CD4-positive, alpha-beta T cell treated with Interleukin-4 for 1 hour (primary cell): Measurements from ENCODE around the gene MAS1.

ENCODE experiments used
- DNase-seq, 2 donors: peaks; one replicate each; pipeline ENCODE4 v3.0.0-alpha.2; 2020 to 2022

The MAS1 gene

DNA sequence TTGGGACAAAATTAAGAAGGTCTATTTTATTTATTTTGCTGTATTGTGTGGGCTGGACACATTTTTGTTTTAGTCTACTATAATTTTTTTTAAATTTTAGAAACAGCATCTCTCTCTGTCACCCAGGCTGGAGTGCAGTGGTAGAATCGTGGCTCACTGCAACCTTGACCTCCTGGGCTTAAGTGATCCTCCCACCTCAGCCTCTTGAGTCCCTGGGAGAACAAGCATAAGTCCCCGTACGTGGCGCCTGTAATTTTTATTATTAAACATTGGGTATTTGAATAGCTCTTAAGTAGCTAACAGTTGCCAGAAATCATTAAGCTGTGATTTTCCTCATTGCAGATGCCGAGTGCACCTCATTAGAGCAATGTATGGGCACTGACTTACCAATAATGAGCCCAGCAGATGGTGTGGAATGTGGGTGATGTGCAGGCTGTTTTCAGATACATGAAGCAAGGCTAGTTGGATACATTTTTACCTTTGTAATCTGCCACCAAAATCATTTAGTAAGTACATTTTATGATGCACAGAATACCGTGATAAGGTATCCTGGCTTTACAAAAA lies 10.3 kb upstream of the MAS1 start:
- no peak for DNase-seq

DNA sequence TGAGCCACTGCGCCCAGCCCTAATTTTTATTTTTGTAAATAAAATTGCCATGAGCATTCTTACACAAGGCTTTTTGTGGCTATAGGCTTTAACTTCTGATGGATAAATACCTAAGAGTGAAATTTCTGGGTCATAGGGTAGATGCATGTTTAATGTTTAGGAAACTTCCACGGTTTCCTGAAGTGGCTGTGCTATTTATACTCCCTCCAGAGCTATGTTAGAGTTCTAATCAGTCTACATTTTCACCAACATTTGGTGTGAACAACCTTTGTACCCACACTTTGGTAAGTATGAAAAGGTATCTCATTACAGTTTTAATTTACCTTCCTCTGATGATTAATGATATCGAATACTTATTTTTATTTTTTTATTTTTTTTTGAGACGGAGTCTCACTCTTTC lies 6.1 kb upstream of the MAS1 start:
- no peak for DNase-seq

DNA sequence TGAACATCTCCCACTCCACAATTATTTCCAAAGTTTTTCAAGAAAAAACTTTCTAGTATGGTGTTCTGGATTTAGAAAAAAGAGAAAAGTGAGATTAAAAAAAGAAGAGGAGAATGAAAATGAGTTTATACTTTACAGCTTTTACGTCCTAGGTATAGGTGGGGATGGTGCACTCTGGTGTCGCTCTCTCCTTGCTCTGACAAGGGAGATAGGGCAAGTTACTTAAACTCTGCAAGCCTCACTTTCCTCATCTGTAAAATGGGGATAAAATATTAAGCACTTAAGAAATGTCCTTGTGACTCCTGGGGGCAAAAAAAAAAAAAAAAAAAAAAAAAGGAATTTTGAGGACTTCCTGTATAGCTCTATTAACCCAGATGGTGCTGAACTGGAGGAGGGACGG lies 4.5 kb upstream of the MAS1 start:
- no peak for DNase-seq

DNA sequence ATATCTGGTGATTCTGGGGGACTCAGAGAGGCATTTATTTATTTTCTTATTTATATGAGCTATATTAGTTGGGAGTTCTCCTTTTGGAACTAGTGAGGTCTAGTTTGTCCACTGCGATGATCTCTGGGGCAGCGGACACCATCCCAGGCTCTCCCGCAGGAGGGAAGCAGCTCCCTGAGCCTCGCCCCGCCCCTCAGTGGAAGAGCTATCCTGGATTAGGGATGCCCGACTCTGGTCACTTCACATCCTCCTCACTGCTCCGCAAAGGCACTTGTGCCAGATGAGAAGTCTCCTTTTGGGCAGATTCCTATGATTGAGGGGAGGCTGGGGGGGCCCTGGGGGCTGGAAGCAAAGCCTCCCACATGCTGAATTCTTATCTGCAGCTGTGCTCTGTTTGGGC lies 3.6 kb upstream of the MAS1 start:
- no peak for DNase-seq

DNA sequence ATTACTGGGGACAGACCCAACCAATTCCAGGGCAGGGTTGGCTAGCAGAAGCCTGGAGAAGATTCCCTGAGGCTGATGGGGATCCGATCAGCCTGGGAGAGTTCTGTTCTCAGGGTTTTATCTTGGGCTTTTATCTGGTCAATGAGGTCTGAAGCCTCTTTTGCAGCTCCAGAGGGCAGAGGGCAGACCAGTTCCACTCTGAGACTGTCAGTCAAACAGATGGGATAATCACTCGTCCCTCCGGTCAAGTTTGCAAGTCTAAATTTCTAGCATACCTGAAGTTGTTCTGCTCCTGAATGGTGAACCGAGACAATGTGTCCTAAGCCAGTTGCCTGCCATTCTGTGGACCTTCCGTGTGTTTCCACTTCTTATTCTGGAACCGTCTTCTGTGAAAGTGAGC lies 3.0 kb upstream of the MAS1 start:
- DNase-seq = no peak

DNA sequence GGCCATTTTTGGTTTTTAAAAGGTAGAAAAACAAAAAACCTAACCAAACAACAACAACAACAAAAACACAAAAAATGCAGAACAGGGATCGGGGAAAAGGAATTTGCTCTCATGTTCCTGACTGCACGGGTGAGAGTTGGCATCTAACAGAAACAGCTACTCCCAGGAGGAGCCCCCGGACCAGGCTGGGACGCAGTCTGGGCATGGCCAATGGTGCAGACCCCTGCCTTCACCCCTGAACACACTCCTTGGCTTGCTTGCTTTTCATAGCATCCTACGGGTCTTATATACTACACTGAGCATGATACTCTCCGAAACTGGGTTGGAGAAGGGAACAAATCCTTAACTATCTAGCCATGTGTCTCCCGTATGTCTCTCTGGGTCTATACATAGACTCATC lies 587 bp upstream of the MAS1 start:
- DNase-seq = no peak

DNA sequence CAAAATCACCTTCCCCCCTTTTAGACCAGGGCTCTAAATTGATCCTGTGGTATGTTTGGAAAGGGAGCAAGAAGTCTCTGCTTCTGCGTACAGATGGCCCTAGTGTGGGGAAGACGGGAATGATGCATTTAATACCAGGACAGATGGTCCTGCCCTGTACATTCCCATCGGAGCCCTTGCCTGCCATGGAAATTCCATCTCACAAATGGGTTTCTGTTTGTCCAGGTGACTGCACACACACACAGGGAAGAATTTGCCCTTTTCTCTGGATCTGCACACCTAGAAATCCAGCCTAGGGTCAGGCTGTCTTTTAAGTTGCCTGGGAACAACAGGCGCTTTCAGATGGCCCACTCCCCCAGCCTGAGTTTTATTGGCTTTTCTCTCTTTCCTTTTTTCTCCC lies 1.3 kb downstream of the MAS1 start:
- no peak for DNase-seq

DNA sequence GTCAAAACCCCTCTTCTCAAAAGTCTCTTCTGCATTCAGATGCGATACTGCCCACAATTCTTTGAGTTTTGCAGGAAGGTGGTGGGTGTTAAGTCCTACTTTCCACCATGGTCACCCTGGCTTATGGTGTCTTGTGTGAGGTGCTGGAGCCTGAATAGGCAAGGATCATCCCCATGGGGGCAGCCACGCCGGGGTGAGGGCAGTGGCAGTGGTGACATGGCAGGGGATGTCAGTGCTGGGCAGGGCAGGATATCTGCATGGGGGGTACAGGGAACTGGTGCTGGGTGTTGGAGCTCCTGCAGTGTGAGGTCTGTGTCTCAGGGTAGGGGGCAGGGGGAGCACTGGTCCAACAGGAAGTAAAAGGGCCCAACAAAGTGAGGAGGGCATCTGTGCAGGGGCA lies 2.3 kb downstream of the MAS1 start:
- DNase-seq = no peak

DNA sequence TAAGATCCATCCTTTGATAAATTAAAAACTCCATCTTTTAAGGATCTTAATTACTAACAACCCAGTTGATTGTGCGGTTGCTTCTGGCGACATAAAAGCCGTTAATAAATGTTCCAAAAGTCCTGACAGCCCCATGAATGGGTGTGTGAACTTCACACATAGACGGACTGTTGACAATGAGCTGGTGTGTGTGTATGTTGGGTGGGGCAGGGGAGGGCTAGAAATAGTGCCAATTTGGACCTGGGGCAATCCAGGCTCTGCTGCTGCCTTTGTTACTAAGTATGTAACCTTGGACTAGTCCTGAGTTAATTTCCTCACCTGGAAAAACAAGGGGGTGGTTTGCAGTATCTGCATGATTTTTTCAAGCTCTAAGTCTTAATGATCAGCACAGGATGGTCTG lies 4.2 kb downstream of the MAS1 start:
- no peak for DNase-seq

DNA sequence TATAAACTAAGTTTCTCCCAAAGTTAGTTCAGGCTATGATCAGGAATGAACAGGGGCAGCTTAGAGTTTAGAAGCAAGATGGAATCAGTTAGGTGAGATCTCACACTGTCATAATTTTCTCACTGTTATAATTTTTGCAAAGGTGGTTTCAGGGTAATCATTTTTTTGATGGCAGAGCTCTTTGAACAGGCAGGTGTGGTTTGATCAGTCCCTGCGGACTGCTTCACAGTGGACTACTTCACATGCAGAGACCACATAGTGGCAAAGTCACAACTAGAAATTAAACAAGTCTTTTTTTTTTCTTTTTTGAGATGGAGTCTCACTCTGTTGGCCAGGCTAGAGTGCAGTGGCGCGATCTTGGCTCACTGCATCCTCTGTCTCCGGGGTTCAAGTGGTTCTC lies 6.8 kb downstream of the MAS1 start:
- no peak for DNase-seq

DNA sequence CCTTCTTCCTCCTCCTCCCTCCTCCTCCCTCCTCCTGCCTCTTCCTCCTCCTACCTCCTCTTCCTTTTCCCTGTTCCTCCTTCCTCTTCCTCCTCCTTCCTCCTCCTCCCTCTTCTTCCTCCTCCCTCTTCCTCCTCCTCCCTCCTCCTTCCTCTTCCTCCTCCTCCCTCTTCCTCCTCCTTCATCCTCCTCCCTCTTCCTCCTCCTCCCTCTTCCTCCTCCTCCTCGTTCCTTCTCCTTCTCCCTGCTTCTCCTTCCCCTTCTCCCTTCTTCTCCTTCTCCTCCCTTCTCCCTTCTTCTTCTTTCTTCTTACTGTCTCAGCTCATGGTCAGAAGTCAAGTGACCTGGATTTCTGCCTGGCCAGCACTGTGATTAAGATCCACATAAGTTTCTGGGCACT lies 7.7 kb downstream of the MAS1 start:
- DNase-seq = no peak

DNA sequence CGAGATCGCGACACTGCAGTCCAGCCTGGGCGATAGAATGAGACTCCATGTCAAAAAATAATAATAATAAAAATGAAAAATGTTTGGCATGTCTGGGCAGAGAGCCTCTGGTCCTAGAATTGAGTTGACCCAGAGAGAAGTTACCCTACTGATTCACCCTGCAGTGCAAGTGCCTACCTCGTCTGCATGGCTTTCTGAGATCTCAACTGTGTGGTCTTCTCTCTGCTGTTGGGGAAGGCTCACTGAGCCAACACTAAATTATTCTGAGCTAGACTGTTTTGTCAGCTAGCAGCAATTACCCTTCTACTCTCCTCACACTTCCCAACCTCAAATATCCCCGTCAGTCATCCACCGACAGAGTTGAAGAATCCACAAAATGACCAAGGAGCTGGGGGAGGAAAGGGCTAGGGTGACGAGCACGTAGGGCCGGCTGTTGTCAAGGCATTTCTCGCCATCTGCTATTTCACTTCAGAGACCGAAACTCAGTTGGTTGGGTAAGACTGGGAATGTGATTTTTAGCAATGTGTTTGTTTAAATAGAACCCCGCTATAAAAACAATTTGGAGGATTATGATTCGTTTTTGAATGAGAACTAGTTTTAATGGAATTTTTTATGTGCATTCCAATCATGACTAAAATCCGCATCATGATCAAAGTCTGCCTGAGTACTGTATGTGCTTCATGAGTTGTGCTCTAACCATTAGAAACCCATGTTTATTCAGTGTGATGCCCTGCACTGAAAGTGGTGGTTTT lies 9.4 kb downstream of the MAS1 start:
- DNase-seq = no peak

DNA sequence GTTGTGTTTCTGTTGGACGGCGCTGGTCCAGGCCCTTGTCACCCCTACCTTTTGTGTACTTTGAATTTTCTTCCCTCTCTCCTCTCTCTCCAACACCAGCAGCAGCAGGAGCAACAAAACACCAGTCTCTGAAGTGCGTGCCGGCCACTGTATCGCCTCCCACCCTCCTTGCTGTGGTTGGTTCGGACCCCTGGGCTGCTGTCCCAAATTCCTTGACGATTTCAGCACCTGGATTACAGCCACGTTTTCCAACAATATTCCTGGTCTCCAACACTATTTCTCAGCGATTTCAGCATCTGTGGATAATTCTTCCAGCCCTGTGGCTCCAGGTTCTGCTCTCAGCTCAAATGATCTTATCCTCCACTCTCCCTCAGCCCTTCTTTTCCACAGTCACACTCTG lies 11.8 kb downstream of the MAS1 start:
- DNase-seq = no peak

DNA sequence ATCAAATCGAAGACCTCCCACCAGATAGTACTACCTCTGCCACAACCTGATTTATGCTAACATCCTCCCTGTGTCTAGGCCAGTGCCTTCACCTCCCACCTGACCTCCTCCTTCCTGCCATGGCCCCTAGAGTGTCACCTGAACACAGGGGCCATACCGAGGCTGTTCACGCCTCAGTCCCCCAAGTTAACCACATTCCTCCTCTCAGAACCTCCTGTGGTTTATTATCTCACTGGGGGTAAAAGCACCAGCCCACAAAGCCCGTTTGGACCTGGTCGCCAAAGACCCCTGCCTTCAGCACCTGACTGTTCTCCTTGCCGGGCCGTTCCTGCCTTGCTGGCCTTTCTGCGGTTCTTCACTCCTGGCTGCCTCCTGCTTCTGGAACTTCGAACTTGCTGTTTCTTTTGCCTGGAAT lies 13.7 kb downstream of the MAS1 start:
- DNase-seq = no peak

DNA sequence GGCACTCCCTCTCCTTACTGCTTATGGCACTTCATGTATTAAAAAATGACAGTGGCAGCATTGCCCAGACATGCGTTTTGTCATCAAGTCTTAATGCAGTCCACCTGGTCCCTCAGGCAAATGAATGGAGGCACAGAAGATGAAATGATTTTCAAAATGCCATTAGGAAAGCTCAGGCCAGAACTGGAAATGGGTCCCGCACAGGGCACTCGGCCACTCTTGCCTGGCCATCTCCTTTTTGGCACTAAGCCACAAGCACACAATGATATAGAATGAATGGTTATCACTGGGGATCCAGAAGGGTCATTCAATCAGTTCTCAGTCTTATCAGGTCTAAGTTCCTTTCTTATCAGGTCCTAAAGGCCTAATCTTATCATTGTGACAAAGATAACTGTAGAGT lies 15.6 kb downstream of the MAS1 start:
- no peak for DNase-seq

DNA sequence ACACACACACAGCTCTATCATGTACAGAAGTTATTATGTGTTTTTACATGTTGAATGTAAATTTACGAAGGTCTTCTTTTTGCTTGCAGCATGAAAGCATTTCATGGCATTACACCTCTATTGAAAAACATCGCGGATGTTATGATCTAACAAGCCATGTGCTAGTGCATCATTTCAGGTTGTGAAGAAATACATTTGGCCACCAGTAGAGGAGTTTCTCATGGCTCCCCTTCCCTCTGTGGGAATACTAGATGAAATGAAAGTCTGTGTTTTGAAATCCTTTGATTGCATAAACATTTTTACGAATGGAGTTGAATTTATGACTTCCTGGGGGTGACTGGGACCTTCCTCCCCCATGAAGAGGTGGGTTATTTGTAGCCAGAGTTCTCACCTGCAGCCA lies 17.7 kb downstream of the MAS1 start:
- DNase-seq = no peak

DNA sequence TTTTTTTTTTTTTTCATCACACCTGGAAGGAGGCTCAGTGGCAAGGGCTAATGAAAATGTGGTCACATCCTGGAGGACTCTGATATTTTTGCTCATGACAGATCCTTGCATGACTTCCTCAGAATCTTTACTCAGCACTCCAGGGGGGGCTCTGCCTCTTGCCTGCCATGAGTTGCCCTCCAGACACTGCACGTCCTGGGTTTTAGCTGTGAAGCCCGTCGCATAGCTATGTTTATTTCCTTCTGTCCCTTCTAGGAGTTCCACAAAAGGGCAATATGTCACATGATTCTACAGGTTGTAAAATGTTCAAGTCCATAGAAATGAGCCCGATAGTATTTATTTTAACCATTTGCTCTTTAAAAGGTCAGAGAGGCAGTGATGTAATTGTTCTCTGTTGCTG lies 18.2 kb downstream of the MAS1 start:
- DNase-seq = no peak

DNA sequence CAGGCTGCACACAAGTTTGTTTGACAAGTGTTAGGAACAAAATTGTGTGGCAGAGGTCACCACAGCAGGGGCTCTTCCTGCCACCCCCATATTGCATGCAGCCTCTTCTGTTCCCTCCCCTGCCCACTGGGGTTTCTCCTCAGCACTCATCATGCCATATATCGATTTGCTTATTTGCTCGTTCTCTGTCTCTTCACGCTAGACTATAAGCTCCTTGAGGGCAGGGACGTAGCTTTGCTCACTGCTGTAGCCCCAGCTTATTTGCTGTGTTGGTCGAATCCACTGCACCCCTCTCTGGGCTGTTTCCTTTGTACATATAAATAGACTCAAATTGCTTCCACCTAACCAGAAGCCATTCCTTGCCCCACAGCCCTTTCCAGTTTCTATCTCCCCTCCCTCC lies 19.6 kb downstream of the MAS1 start:
- no peak for DNase-seq

DNA sequence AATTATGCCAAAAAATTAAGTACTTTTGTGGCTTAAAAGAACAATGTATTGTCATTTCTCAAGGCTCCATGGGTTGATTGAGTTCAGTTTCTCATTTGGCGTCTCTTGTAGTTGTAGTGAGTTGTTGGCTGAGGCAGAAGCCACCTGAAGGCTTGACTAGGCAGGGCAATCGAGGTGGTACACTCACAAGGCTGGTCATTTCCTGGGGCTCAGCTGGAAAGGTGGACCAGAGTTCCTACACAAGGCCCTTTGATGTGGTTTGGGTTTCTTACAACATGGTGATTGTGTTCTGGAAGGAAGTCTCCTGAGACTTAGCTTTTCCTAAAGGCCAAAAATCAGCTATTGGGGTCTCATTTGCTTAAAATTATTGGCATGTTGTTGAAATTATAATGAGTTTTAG lies 22.6 kb downstream of the MAS1 start:
- DNase-seq = no peak

DNA sequence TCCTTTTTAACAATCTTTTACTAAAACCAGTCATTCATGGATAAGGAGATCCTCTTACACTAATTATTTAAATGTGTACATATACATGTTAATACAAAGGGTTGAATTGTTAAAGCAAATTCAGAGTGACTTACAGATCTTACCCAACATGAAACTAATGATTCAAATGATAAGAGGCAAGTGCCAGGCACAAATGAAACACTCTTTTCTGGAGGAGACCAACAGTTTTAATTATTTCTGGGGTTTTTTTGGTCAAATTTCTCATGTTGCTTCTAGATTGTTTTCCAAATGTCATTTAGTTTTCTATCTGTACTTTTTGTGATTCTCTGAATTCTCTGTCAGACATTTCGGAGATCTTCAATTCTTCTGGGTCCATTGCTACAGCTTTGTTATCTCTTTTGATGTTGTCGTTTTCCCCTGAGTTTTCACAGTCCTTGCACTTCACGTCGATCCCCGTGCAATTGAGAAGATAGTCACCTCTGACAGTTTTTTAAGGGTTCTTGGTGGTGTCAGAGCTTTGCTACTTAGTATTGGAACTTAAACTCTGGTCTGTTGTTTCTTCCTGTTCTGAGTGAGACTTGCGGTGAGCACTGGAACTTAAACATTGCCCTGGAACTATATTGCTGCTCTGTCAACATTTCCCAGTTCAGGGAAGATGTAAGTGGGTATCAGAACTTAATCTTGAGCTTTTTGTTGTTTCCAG lies 23.2 kb downstream of the MAS1 start:
- DNase-seq = no peak

DNA sequence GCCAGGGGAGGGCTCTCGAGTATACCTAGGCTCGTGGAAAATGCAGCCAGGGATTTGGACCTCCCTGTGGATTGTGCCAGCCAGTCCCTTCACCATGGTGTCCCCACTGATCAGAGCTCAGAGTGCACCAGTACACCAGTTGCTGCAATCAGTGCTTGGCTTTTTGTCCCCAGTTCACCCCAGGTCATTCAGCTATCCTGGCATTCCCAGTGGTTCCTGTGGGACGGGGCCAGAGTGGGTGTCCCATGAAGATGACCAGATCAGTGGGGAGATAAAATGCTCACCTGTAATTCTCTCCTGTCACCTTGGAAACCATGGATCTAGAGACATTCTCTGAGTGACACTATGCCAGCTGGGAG lies 23.8 kb downstream of the MAS1 start:
- no peak for DNase-seq

DNA sequence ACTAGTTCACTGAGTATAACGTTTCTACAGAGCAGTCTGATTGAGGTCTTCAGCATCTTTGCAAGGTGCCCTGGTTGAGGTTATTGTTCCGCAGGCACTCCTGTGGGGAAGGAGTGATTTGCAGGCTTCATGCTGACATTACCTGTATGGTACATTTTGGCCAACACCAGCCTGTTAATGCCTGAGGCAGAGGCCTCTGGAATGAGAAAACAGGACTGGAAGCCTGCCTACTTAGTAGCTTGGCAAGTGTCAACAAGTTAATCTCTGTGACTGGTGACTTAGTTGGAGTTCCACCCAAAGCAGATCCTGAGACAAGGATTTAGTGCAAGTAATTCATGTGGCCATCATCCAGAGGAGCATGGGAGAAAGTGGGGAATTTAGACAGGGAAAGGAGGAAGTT lies 24.6 kb downstream of the MAS1 start:
- no peak for DNase-seq

DNA sequence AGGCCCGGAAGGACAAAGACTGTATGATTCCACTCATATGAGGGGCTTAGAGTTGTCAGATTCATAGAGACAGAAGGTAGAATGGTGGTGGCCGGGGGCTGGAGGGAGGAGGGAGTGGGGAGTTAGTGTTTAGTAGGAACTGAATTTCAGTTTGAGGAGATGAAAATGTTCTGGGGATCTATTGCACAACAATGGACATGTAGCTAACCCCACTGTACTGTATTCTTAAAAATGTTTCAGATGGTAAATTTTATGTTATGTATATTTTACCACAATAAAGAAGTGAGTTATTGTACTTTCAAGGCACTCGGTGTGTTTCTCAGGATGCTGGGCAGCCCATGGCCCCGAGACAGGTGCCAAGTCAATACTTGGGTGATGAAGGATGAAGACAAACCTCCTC lies 25.4 kb downstream of the MAS1 start:
- no peak for DNase-seq

DNA sequence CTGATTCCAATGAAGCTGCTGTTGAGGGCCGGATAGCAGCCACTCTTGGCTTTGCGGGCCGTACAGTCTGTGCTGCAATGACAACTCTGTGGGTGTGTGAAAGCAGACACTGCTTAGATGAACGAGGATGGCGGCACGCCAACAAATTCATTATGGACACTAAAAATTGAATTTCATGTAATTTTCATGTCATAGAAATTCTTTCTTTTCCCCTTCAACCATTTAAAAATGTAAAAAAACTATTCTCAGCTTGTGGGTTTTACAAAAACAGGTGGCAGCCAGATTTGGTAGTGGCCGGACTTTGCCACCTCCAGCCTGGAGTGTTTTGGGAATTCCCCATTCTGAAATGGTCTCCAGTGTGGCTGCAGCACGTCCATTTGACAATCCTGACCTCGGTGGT lies 26.0 kb downstream of the MAS1 start:
- DNase-seq = no peak

DNA sequence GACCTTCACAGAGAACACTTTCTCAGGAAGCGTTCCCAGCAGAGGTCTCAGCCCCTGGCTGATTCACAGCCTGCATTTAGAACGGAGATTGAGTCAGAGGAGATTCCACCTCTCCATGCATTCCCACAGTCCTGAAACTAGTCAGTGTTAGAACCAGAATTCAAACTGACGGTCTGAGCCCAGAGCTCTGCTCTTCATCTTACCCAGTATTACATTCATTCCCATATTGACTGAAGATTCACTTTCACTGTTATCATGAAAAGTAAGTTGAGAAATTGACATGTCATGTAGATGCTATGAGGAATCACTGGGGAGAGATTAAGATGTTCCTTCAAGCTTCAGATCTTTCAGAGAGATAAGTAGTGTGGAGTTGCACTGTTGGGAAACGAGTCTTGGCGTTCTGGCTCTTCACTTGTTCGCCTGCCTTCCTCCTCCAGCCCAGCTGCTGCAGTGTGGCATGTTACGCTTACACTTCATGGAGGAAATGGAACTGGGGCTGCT lies 28.3 kb downstream of the MAS1 start:
- no peak for DNase-seq
